K562 (cell line): ENCODE data around the gene OCA2. TPM values are rescaled to one million over a fixed set of nuclear protein-coding genes. Genes with fewer than 3 reads are reported as not detected.

Experiments used
- ATAC-seq: fragments of 200-7000 bp; cut with Tn5 transposase; 3 replicates; pipeline ENCODE4 v1.9.1; 2020; ENCODE audit warnings: moderate library complexity
- BruUV-seq: library from RNA; stranded (reverse); fragments of 400-500 nt; replicated peaks from 2 replicates; lab custom pipeline; 2021; lab: Mats Ljungman, UMichigan
- CTCF ChIA-PET: fragments of 300-600 bp; formaldehyde crosslinking; extraction: SDS; loops from one replicate; lab custom pipeline; 2021; ENCODE audit warnings: low intra/inter-chr PET ratio; lab: Yijun Ruan, JAX
- POLR2A ChIA-PET: fragments of 300-600, 350-650 bp; sonication (Branson Sonifier 250); formaldehyde crosslinking; extraction: SDS; loops from one replicate; lab custom pipeline; 2021; ENCODE audit warnings: antibody characterized with exemption, inconsistent platforms; lab: Yijun Ruan, JAX
- DNase-seq, 4 experiments: peaks; one replicate each; pipeline versions ENCODE4 v3.0.0 to v3.0.0-alpha.2; 2011 to 2018; ENCODE audit warnings: low spot score in 3 of 4, mixed read lengths in 3 of 4; ENCODE audit errors: extremely low read depth in 1 of 4
- FAIRE-seq: peaks from 2 replicates; lab custom pipeline; 2011; peaks lifted over from hg19 to GRCh38; lab: Jason Lieb, UNC
- H2AFZ ChIP-seq: 2 replicates; pipeline ENCODE4 v1.6.0; 2011; ENCODE audit warnings: low read depth, low read length, control low read depth, inconsistent platforms
- H3K27ac ChIP-seq: fragments of 200-600 bp; 3 replicates; pipeline ENCODE4 v1.8.0; 2011; ENCODE audit warnings: low read depth, mild to moderate bottlenecking, control low read depth, inconsistent platforms, low read length, moderate library complexity, mixed read lengths; ENCODE audit errors: extremely low read depth
- H3K27me3 ChIP-seq, 2 experiments: fragments of 300-600 bp in 1 of 2; 2 replicates in 1 of 2; 3 replicates in 1 of 2; pipeline versions ENCODE4 v1.6.0 to v1.8.0; 2011; ENCODE audit warnings: inconsistent platforms in 2 of 2, low read length in 2 of 2, mild to moderate bottlenecking in 1 of 2, mixed read lengths in 1 of 2, moderate library complexity in 1 of 2; ENCODE audit not compliant: control insufficient read depth in 2 of 2, insufficient read depth in 2 of 2
- H3K36me3 ChIP-seq: fragments of 300-600 bp; 3 replicates; pipeline ENCODE4 v1.8.0; 2011; ENCODE audit warnings: mild to moderate bottlenecking, low read length, inconsistent platforms; ENCODE audit not compliant: control insufficient read depth, insufficient read depth
- H3K4me1 ChIP-seq, 2 experiments: fragments of 200-600 bp in 1 of 2; replicated peaks in 1 of 2; 2 replicates in 1 of 2; 3 replicates in 1 of 2; pipeline versions ENCODE4 v1.5.1 to v1.8.0; 2011; ENCODE audit warnings: inconsistent platforms in 2 of 2, low read length in 2 of 2, mild to moderate bottlenecking in 1 of 2, mixed read lengths in 1 of 2, moderate library complexity in 1 of 2; ENCODE audit not compliant: control insufficient read depth in 2 of 2, insufficient read depth in 2 of 2
- H3K4me2 ChIP-seq: 2 replicates; pipeline ENCODE4 v1.6.1; 2011; ENCODE audit warnings: low read length, control low read depth, inconsistent platforms, mixed read lengths; ENCODE audit not compliant: insufficient read depth
- H3K4me3 ChIP-seq: fragments of 200-600 bp; sonication (generic), shearing (Covaris generic); 2 replicates; pipeline ENCODE4 v1.5.1; 2016; ENCODE audit warnings: control low read depth, inconsistent platforms
- H3K79me2 ChIP-seq: fragments of 200-600 bp; 3 replicates; pipeline ENCODE4 v1.8.0; 2011; ENCODE audit warnings: low read length, inconsistent platforms; ENCODE audit not compliant: control insufficient read depth, insufficient read depth
- H3K9ac ChIP-seq, 2 experiments: 2 replicates each; pipeline versions ENCODE4 v1.6.0 to v1.6.1; 2011; ENCODE audit warnings: low read depth in 2 of 2, low read length in 2 of 2, control low read depth in 1 of 2, inconsistent platforms in 1 of 2, mild to moderate bottlenecking in 1 of 2, mixed read lengths in 1 of 2; ENCODE audit not compliant: insufficient read depth in 1 of 2
- H3K9me1 ChIP-seq: one replicate; pipeline ENCODE4 v1.6.0; 2011; ENCODE audit warnings: inconsistent platforms, mild to moderate bottlenecking, low read length, moderate library complexity; ENCODE audit not compliant: control insufficient read depth, insufficient read depth
- H3K9me3 ChIP-seq: replicated peaks from 2 replicates; pipeline ENCODE4 v1.5.1; 2011; ENCODE audit warnings: low read depth, low read length, inconsistent platforms; ENCODE audit not compliant: control insufficient read depth, insufficient read depth
- H4K20me1 ChIP-seq: replicated peaks from 2 replicates; pipeline ENCODE4 v1.6.1; 2011; ENCODE audit warnings: low read length, inconsistent platforms, mixed read lengths; ENCODE audit not compliant: control insufficient read depth, insufficient read depth
- DDX20 ChIP-seq: fragments of 450-650 bp; IDR thresholded peaks from 2 replicates; pipeline ENCODE4 v1.6.1; 2016; ENCODE audit warnings: missing genetic modification characterization, low read depth, mild to moderate bottlenecking, missing compliant biosample characterization, moderate library complexity
- GABPB1 ChIP-seq: sonication (generic); formaldehyde crosslinking; IDR thresholded peaks from 2 replicates; pipeline ENCODE4 v1.8.0; 2022; ENCODE audit warnings: mild to moderate bottlenecking, missing genetic modification reagents
- IRF2 ChIP-seq: sonication (generic); formaldehyde crosslinking; IDR thresholded peaks from 2 replicates; pipeline ENCODE4 v1.8.1; 2022; ENCODE audit warnings: mild to moderate bottlenecking, missing genetic modification reagents
- PPARD ChIP-seq: fragments of 250-450 bp; sonication (Bioruptor Pico); IDR thresholded peaks from 2 replicates; pipeline ENCODE4 v1.8.0; 2022; ENCODE audit warnings: inconsistent platforms, mild to moderate bottlenecking, moderate library complexity
- SPI1 ChIP-seq: IDR thresholded peaks from 2 replicates; pipeline ENCODE4 v1.6.1; 2011; ENCODE audit warnings: low read depth, low read length, control low read depth, borderline replicate concordance
- ZC3H8 ChIP-seq: fragments of 450-650 bp; IDR thresholded peaks from 2 replicates; pipeline ENCODE4 v1.6.1; 2017
- WGBS: fragments of 100-300 bp; shearing (Covaris generic); methylation state at CpG from one replicate; pipeline ENCODE4 v1.1.6; 2016; ENCODE audit warnings: low coverage, mixed read lengths; ENCODE audit not compliant: insufficient coverage; ENCODE audit errors: missing lambda C conversion rate; 5-methylcytosine and 5-hydroxymethylcytosine counted together
- in situ Hi-C: fragments of 300-500 bp; cut with MboI; formaldehyde crosslinking; loops from 4 replicates; pipeline ENCODE4 v1.15.0; 2018; ENCODE audit warnings: inconsistent platforms, mixed read lengths
- intact Hi-C: fragments of 100-400 bp; cut with micrococcal nuclease; formaldehyde crosslinking; loops from 2 replicates; pipeline ENCODE4 v1.14.2; 2022
- polyA plus RNA-seq, 8 experiments: library from polyadenylated mRNA; depleted of rRNA in 4 of 8; stranded (reverse) in 5 of 8; unstranded in 3 of 8; fragments of >200 nt; fragmentation: Nextera tagmentation in 2 of 8; fragmentation: Illumina TruSeq in 1 of 8; extraction: Ambion mirVana in 2 of 8; extraction: Trizol in 1 of 8; gene quantifications; 2 replicates each; pipeline versions ENCODE4 v1.2.1 to v1.2.3, GENCODE V29; 2011 to 2014; ENCODE audit warnings: inconsistent platforms in 1 of 8, missing spikeins in 1 of 8
- total RNA-seq, 7 experiments: library from RNA; depleted of rRNA in 6 of 7; stranded (reverse); fragments of >200 nt in 6 of 7; fragmentation: Illumina TruSeq in 2 of 7; extraction: Trizol in 2 of 7; gene quantifications; 2 replicates each; pipeline versions ENCODE4 v1.2.1 to v1.2.3, GENCODE V29; 2011 to 2021; ENCODE audit warnings: low replicate concordance in 1 of 7

Gene OCA2
- total and polyA plus RNA-seq, 9 of the 15 experiments (the other 6 are each of a cell fraction or from before 2014, with no cell fraction given), result 0.07 to 0.59 (median 0.17) TPM; not detected in 1

DNA sequence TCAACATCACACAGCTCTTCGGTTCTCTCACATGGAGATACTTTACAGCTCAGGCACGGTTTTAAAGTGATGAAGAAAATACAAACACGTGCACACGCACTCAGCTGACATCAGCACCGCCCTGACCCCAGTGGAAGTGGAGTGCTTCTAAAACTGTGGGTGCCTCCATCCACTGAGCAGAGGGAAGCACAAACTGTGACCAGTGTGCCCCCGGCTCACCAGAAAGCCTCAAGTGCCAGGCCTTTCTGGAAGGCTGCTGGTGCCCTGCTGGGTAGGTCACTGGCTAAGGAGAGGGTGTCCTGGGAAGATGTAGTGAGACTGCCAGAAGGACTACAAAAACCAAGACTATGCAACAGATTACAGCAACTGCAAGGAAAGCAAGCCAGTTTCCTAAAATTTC is 78.5 kb downstream of the OCA2 start:
- H4K20me1 ChIP-seq, result peaks cover 4% of the 10 kb centered on the region; the same call in 1 of the 2 replicates
- in situ Hi-C loops (no loop called here), intact Hi-C loops (loop anchor here (1.0 kb wide), 1 partner anchor 103 kb away; no protein-coding TSS in a partner anchor)
- ChIA-PET CTCF (interaction anchor here (0.7 to 2.1 kb wide), 2 partner anchors 103 to 104 kb away, joined by 3 to 5 read pairs; no protein-coding TSS in a partner anchor), POLR2A (no interaction called here)
- no peak for DNase-seq
- H3K27ac ChIP-seq, result no peak overlapping the region
- H3K4me1 ChIP-seq, result peaks cover 0 to 3% of the 10 kb centered on the region in 2 experiments; a peak in 1 of 5 replicates
- H3K27me3 ChIP-seq, result peaks cover 16 to 67% of the 10 kb centered on the region in 2 experiments; a peak in 4 of 5 replicates
- H3K79me2 ChIP-seq, result no peaks in the 10 kb centered on the region
- no peak overlapping the region for H2AFZ ChIP-seq
- H3K9me3 ChIP-seq, result no peaks in the 10 kb centered on the region
- H3K9me1 ChIP-seq, result no peaks in the 10 kb centered on the region
- no peak overlapping the region for H3K9ac ChIP-seq
- no peak for TF ChIP-seq DDX20
- no peak for TF ChIP-seq GABPB1 (CRISPR knock-in tag)
- TF ChIP-seq ZC3H8, result no peak
- TF ChIP-seq PPARD (CRISPR knock-in tag), result no peak
- TF ChIP-seq SPI1, result no peak
- no peak for TF ChIP-seq IRF2
- no TSS peak for BruUV-seq
- H3K4me3 ChIP-seq, result no peak overlapping the region
- no peak for ATAC-seq
- no peaks in the 10 kb centered on the region for H3K36me3 ChIP-seq
- FAIRE-seq, result no peak
- no peak overlapping the region for H3K4me2 ChIP-seq
- WGBS, result 1% methylated on average over 6 of the region's 6 CpGs
